ENCODE measurements around the gene SLCO4A1.

Gene SLCO4A1

GRCh38 chr20:62607366-62608217 is 34.7 kb upstream of the SLCO4A1 start:
- no peak for DNase-seq (ENCODE audit: low spot score)

GRCh38 chr20:62608218-62608565 is 34.1 kb upstream of the SLCO4A1 start:
- DNase-seq (ENCODE audit: low spot score) = no peak

GRCh38 chr20:62609279-62609720 is 33.0 kb upstream of the SLCO4A1 start:
- no peak for DNase-seq (ENCODE audit: low spot score)

- DNase-seq (ENCODE audit: low spot score) = no peak
Observed at GRCh38 chr20:62609811-62610757, 32.2 kb upstream of the SLCO4A1 start.

- no peak for DNase-seq (ENCODE audit: low spot score)
Observed at GRCh38 chr20:62611012-62611411, 31.3 kb upstream of the SLCO4A1 start.

GRCh38 chr20:62611819-62612218 is 30.5 kb upstream of the SLCO4A1 start:
- no peak for DNase-seq (ENCODE audit: low spot score)

- DNase-seq (ENCODE audit: low spot score) = no peak
Observed at GRCh38 chr20:62614085-62614960, 28.0 kb upstream of the SLCO4A1 start.

GRCh38 chr20:62614961-62615680 is 27.2 kb upstream of the SLCO4A1 start:
- no peak for DNase-seq (ENCODE audit: low spot score)

- DNase-seq (ENCODE audit: low spot score) = no peak
Observed at GRCh38 chr20:62615750-62616251, 26.5 kb upstream of the SLCO4A1 start.

GRCh38 chr20:62616728-62617621 is 25.3 kb upstream of the SLCO4A1 start:
- peak; percentile 91 for DNase-seq (ENCODE audit: low spot score)

GRCh38 chr20:62617711-62618483 is 24.4 kb upstream of the SLCO4A1 start:
- DNase-seq (ENCODE audit: low spot score) = no peak

GRCh38 chr20:62618611-62619529 is 23.4 kb upstream of the SLCO4A1 start:
- no peak for DNase-seq (ENCODE audit: low spot score)

- DNase-seq (ENCODE audit: low spot score) = no peak
Observed at GRCh38 chr20:62620625-62621024, 21.7 kb upstream of the SLCO4A1 start.

GRCh38 chr20:62621251-62622110 is 20.8 kb upstream of the SLCO4A1 start:
- DNase-seq (ENCODE audit: low spot score) = no peak

- no peak for DNase-seq (ENCODE audit: low spot score)
Observed at GRCh38 chr20:62622178-62622876, 20.0 kb upstream of the SLCO4A1 start.

GRCh38 chr20:62622877-62623487 is 19.3 kb upstream of the SLCO4A1 start:
- no peak for DNase-seq (ENCODE audit: low spot score)
